Measurements from ENCODE around the gene PWWP3B. TPM values are rescaled to one million over a fixed set of nuclear protein-coding genes. Genes with fewer than 3 reads are reported as not detected.

PWWP3B gene
- total and polyA plus RNA-seq, 2 experiments from 2014 or later, result not detected

- DNase-seq, result no peak
- Histone ChIP-seq H3K9me2 (ENCODE audit: insufficient read depth) (no peaks in the 10 kb centered on the region), H3K27me3 (replicated peaks; ENCODE audit: insufficient read depth) (no peaks in the 10 kb centered on the region), H3F3A (ENCODE audit: insufficient read depth) (no peaks in the 10 kb centered on the region), H3K79me2 (ENCODE audit: insufficient read depth) (no peaks in the 10 kb centered on the region), H4K20me1 (ENCODE audit: insufficient read depth) (no peaks in the 10 kb centered on the region), H3K36me3 (ENCODE audit: low read depth) (no peaks in the 10 kb centered on the region), H3K4me1 (ENCODE audit: insufficient read depth) (no peaks in the 10 kb centered on the region), H2AFZ (no peak overlapping the region), H3K27ac (no peak overlapping the region), H3K9ac (no peak overlapping the region), H3K4me3 (no peak overlapping the region), H3K4me2 (ENCODE audit: unreplicated experiment) (no peak overlapping the region), H3K9me3 (ENCODE audit: low read depth) (no peaks in the 10 kb centered on the region)
- WGBS, 2 experiments (ENCODE audit: low coverage in 1 of 2, low lambda C conversion rate in 2 of 2, missing lambda C conversion rate in 2 of 2), result 0% methylated on average over 1 of the region's 1 CpG
- in situ Hi-C loops (cut with MboI), result no loop called here
- TF ChIP-seq EZH2 (IDR thresholded peaks at IDR 0.05; ENCODE audit: insufficient read depth, poor library complexity, severe bottlenecking) (no peak), EZH2phosphoT487 (IDR thresholded peaks at IDR 0.05; ENCODE audit: insufficient read depth, low read depth) (no peak)
Measured at GRCh38 chrX:106208154-106208553, 40.0 kb downstream of the PWWP3B start.

Other genes with a start within 250 kb of the PWWP3B start
- not detected in 2 replicates for gene SERPINA7, start 129.6 kb upstream of the PWWP3B start, total RNA-seq (2014; rRNA removed; shearing (Covaris generic))
- gene SERPINA7, start 129.6 kb upstream of the PWWP3B start, polyA plus RNA-seq (2016; fragmentation: Nextera tagmentation; extraction: Ambion mirVana), result not detected in 2 replicates